NCI-H1694 (cell line): ENCODE data around the gene PTGES3L.
"Not testable (repeated sequence)": the region's sequence is repeated elsewhere in the genome, so short reads cannot be mapped to it uniquely, and the experiment has no call there.

ENCODE experiments used
- DNase-seq: peaks from one replicate; lab custom pipeline; 2025; lab: John Stamatoyannopoulos, UW

Gene PTGES3L

DNA sequence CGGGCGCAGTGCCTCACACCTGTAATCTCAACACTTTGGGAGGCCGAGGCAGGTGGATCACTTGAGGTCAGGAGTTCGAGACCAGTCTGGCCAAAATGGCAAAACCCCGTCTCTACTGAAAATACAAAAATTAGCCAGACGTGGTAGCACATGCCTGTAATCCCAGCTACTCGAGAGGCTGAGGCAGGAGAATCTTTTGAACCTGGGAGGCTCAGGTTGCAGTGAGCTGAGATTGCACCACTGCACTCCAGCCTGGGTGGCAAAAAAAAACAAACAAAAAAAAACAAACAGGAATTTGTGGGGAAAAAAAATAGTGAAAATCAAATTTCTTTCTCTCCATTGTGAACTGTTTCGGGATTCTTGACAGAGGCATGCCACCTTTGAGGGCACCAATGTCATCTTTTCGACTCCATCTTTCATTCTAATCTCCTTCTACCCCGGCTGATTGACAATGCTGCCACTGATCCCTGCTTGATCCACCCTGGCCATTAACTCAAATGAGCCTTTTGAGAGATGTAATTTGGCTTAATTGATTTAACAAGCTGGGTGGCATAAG, 60.3 kb downstream of the PTGES3L start:
- not testable (repeated sequence) for DNase-seq

DNA sequence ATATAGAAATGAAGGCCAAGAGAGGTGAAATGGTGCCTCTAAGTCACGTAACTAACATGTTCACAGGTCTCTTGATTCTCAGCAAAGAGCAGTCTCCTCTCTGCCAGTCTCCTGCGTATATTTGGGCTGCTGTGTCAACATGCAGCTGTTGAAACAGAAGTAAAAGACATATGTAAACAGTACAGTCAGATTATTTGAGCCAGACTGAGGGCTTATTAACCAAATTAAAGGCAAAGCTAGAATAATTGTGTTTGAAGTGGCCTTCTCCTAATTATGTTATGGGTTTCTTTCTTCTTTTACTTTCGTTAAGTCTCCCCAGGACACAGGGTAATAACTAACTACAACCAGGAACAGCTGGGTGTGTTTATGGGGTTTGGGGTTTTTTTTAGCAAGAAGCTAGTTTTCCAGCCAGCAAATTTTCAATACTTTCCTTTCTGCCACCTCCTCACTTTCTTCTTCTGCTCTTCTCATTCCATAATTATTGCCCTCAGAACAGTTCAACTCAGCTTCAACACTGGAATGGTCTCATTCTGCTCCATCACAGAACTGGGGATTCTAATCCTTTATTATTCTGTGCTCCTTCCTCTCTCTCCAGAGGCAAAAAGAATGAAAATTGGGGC, 60.9 kb downstream of the PTGES3L start:
- no peak for DNase-seq
